Transverse colon (tissue), 4 donors: Measurements from ENCODE around the gene UHRF1. TPM values are rescaled to one million over a fixed set of nuclear protein-coding genes. Genes with fewer than 3 reads are reported as not detected.

ENCODE experiments used
- DNase-seq: peaks from one replicate; pipeline ENCODE4 v3.0.0-alpha.2; 2019
- H3K27ac ChIP-seq, 4 donors: fragments of 200-600 bp; sonication (generic); 2 replicates each; pipeline ENCODE4 v1.5.1; 2016 to 2018; ENCODE audit warnings: inconsistent platforms in 4 of 4
- H3K27me3 ChIP-seq: fragments of 200-600 bp; sonication (generic); 2 replicates; pipeline ENCODE4 v1.5.1; 2017; ENCODE audit warnings: inconsistent platforms
- H3K36me3 ChIP-seq, 4 donors: fragments of 200-600 bp; sonication (generic); 2 replicates each; pipeline ENCODE4 v1.5.1; 2017 to 2019; ENCODE audit warnings: inconsistent platforms in 4 of 4
- H3K4me1 ChIP-seq, 4 donors: fragments of 200-600 bp; sonication (generic); 2 replicates each; pipeline ENCODE4 v1.5.1; 2017 to 2020; ENCODE audit warnings: inconsistent platforms in 4 of 4
- H3K4me3 ChIP-seq, 4 donors: fragments of 200-600 bp; sonication (generic); 1 replicate in 1 of 4; 2 replicates in 3 of 4; pipeline versions ENCODE4 v1.5.1 to v1.6.1; 2017 to 2019; ENCODE audit warnings: inconsistent platforms in 4 of 4
- H3K9me3 ChIP-seq, 2 donors: fragments of 200-600 bp; sonication (generic); 2 replicates each; pipeline ENCODE4 v1.5.1; 2017 to 2019; ENCODE audit warnings: inconsistent platforms in 2 of 2
- CTCF ChIP-seq, 5 experiments: fragments of 200-600 bp in 3 of 5; fragments of 450-650 bp in 2 of 5; sonication (generic) in 3 of 5; IDR thresholded peaks; 1 replicate in 2 of 5; 2 replicates in 3 of 5; pipeline ENCODE4 v1.5.1; 2016 to 2017; ENCODE audit warnings: antibody characterized with exemption in 5 of 5, inconsistent platforms in 3 of 5, mild to moderate bottlenecking in 2 of 5, moderate library complexity in 1 of 5
- EP300 ChIP-seq: sonication (generic); formaldehyde crosslinking; IDR thresholded peaks from one replicate; pipeline ENCODE4 v1.6.1; 2017; ENCODE audit warnings: antibody characterized with exemption, low read depth
- POLR2A ChIP-seq: fragments of 450-650 bp; IDR thresholded peaks from one replicate; pipeline ENCODE4 v1.6.1; 2016; ENCODE audit warnings: antibody characterized with exemption, mild to moderate bottlenecking, moderate library complexity
- POLR2AphosphoS5 ChIP-seq, 3 donors: sonication (generic); formaldehyde crosslinking; IDR thresholded peaks; one replicate each; pipeline ENCODE4 v1.6.1; 2016; ENCODE audit warnings: antibody characterized with exemption in 3 of 3
- WGBS, 2 donors: methylation state at CpG; one replicate each; pipeline ENCODE4 v1.1.5; 2018; ENCODE audit warnings: low coverage in 1 of 2; 5-methylcytosine and 5-hydroxymethylcytosine counted together
- in situ Hi-C, 4 donors: fragments of 200-750 bp; cut with MboI; loops; one replicate each; pipeline versions ENCODE4 v1.15.0 to v1.15.1; 2017; ENCODE audit warnings: low sequenced_read_pairs in 3 of 4, low pct_ligation_motif_present in 1 of 4, low pct_unique_long_range_greater_than_20kb in 1 of 4
- intact Hi-C: fragments of 100-400 bp; cut with DNase I; formaldehyde crosslinking; loops from one replicate; pipeline ENCODE4 v1.15.1; 2023; ENCODE audit warnings: low total_unique reads
- total RNA-seq, 4 donors: library from RNA; depleted of rRNA; stranded (reverse); fragments of >200 nt; gene quantifications; one replicate each; pipeline ENCODE4 v1.1.0, GENCODE V29; 2016

UHRF1 gene
- total RNA-seq, 4 donors from 2014 or later, result 2.9 to 41.2 (median 12.0) TPM

DNA sequence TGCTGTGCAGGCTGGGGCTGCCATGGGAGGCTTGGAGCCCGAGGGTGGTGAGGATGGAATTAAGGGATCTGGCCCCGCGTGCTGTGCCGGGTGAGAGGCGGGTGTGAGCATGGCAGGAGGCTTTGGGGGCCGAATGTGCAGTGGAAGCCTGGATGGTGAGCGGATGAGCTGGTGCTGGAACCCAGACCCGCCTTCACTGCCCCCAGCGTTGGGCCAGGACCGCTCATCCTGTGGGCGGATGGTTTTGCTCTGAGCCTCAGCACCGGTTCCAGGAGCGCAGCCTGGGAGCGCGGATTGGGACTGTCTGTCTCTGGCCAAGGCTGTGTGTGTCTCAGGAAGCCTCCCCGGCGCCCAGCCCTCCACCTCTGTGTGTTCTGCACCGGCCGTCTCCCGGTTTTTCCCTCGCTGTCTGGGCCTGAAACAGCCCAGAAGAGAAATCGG is 76.3 kb downstream of the UHRF1 start:
- H3K36me3 ChIP-seq, result no peaks in the 10 kb centered on the region
- in situ Hi-C loops, result no loop called here
- H3K4me1 ChIP-seq, result peaks cover 7 to 33% (median 22%) of the 10 kb centered on the region in 4 donors
- no peaks in the 10 kb centered on the region for H3K27me3 ChIP-seq
- no peaks in the 10 kb centered on the region for H3K9me3 ChIP-seq
- 87% methylated on average over 22 of the region's 22 CpGs; no CpG with 5 or more reads in 1 of the 2 donors for WGBS, 2 donors
- no peak overlapping the region for H3K4me3 ChIP-seq
- TF ChIP-seq POLR2AphosphoS5 (IDR thresholded peaks at IDR 0.05), result no peak
- no peak for TF ChIP-seq CTCF (IDR thresholded peaks at IDR 0.05)
- no peak for TF ChIP-seq EP300
- H3K27ac ChIP-seq, result no peak overlapping the region
- DNase-seq, result no peak
- intact Hi-C loops, result loop anchor here (10.0 kb wide), 1 partner anchor 49 kb away; no protein-coding TSS in a partner anchor

DNA sequence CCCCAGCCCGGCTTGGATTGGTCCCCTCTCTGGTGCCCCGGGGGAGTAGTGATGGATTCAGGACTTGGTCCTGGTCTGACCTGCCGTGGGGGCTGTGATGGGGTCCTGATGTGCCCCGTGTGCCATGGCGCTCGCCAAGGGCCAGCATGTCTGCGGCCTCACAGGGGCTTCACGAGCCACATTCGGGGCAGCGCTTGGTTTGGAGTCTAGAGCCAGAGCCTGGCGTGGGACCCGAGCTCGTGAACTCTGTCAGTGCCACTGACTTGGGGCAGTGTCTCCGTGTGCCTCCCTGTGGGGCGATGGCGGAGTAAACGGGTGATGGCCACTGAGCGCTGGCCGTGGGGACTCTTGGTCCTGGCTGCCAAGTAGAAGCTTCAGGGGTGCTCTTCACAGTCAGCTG is 76.8 kb downstream of the UHRF1 start:
- Histone ChIP-seq H3K4me1 (peaks cover 7 to 33% (median 19%) of the 10 kb centered on the region in 4 donors), H3K36me3 (no peaks in the 10 kb centered on the region), H3K9me3 (no peaks in the 10 kb centered on the region), H3K4me3 (no peak overlapping the region), H3K27ac (no peak overlapping the region), H3K27me3 (no peaks in the 10 kb centered on the region)
- intact Hi-C loops (loop anchor here (10.0 kb wide), 1 partner anchor 49 kb away; no protein-coding TSS in a partner anchor), in situ Hi-C loops (no loop called here)
- TF ChIP-seq EP300 (no peak), POLR2A (no peak), CTCF (IDR thresholded peaks at IDR 0.05) (no peak), POLR2AphosphoS5 (IDR thresholded peaks at IDR 0.05) (no peak)
- no peak for DNase-seq
- WGBS, 2 donors, result 93% methylated on average over 19 of the region's 19 CpGs; no CpG with 5 or more reads in 1 of the 2 donors

DNA sequence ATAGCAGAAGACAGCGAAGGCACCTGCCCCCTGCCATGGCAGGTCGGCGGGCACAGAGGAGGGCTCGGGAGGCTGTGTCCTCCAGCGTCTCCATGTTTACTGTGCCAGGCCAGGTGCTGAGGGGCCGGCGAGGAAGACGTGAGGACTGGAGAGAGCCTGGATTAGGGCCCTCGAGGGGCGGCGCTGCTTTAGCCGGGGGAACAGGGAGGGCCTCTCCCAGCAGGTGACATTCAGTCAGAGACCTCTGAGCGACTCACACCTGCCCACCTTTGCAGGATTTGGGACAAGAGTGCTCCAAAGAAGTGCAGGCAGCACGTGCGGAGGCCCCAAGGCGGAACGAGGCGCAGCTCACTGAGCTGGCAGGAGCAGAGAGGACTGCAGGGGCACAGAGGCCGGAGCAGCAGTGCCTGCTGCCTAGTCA is 77.2 kb downstream of the UHRF1 start:
- no peak overlapping the region for H3K27ac ChIP-seq
- DNase-seq, result no peak
- no peaks in the 10 kb centered on the region for H3K27me3 ChIP-seq
- H3K4me1 ChIP-seq, result peaks cover 7 to 33% (median 18%) of the 10 kb centered on the region in 4 donors
- no peak overlapping the region for H3K4me3 ChIP-seq
- TF ChIP-seq POLR2AphosphoS5 (IDR thresholded peaks at IDR 0.05) (no peak), POLR2A (no peak), CTCF (IDR thresholded peaks at IDR 0.05) (no peak), EP300 (no peak)
- H3K36me3 ChIP-seq, result no peaks in the 10 kb centered on the region
- intact Hi-C loops, result loop anchor here (10.0 kb wide), 1 partner anchor 48 kb away; no protein-coding TSS in a partner anchor
- no peaks in the 10 kb centered on the region for H3K9me3 ChIP-seq
- in situ Hi-C loops, result no loop called here
- WGBS, 2 donors, result 94% methylated on average over 17 of the region's 19 CpGs; no CpG with 5 or more reads in 1 of the 2 donors

DNA sequence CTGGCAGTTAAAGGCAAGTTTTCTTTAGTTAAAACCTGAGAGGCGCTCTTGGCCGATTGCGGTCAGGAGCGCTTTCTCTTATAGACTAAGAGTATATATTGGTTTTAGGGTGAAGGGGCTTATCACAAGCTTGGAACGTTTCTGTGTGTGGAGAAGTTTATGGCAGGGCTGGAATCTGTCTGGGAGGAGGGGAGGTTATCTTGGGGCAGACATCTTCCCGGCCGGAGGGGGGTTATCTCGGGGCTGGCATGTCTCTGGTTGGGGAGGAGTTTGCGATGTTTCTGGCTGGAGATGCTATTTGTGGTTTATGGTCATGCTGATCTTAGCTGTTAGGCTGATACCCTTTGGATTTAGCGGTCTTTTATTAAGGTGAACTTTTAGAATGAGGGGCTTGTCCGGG is 78.0 kb downstream of the UHRF1 start:
- WGBS, 2 donors, result 67% methylated on average over 9 to 11 of the region's 11 CpGs
- H3K4me3 ChIP-seq, result no peak overlapping the region
- H3K27me3 ChIP-seq, result no peaks in the 10 kb centered on the region
- H3K36me3 ChIP-seq, result no peaks in the 10 kb centered on the region
- TF ChIP-seq EP300 (no peak), POLR2A (no peak), CTCF (IDR thresholded peaks at IDR 0.05) (no peak)
- no peaks in the 10 kb centered on the region for H3K9me3 ChIP-seq
- in situ Hi-C loops, result no loop called here
- no peak overlapping the region for H3K27ac ChIP-seq
- H3K4me1 ChIP-seq, result peaks cover 7 to 33% (median 18%) of the 10 kb centered on the region in 4 donors
- intact Hi-C loops, result loop anchor here (10.0 kb wide), 1 partner anchor 48 kb away; no protein-coding TSS in a partner anchor
- DNase-seq, result no peak
